GM21528 (cell line): ENCODE results near the gene CACNA1D.
"Not testable (repeated sequence)": the region's sequence is repeated elsewhere in the genome, so short reads cannot be mapped to it uniquely, and the experiment has no call there.

Experiments
- ATAC-seq: cut with Tn5 transposase; IDR thresholded peaks from one replicate; pipeline ENCODE4 v1.9.1; 2021; ENCODE audit warnings: mild to moderate bottlenecking, moderate library complexity; ENCODE audit not compliant: unreplicated experiment, low FRiP score

The CACNA1D gene

GRCh38 chr3:53570081-53570480 lies 75.7 kb downstream of the CACNA1D start:
- no peak for ATAC-seq

- no peak for ATAC-seq
Measured at GRCh38 chr3:53570709-53571108, 76.3 kb downstream of the CACNA1D start.

- ATAC-seq, result no peak
Measured at GRCh38 chr3:53571264-53571663, 76.9 kb downstream of the CACNA1D start.

GRCh38 chr3:53572184-53572583 lies 77.8 kb downstream of the CACNA1D start:
- ATAC-seq, result not testable (repeated sequence)

GRCh38 chr3:53577506-53577905 lies 83.1 kb downstream of the CACNA1D start:
- ATAC-seq, result no peak

- no peak for ATAC-seq
Measured at GRCh38 chr3:53579636-53580035, 85.2 kb downstream of the CACNA1D start.

GRCh38 chr3:53581671-53582070 lies 87.3 kb downstream of the CACNA1D start:
- ATAC-seq, result no peak

GRCh38 chr3:53583161-53583690 lies 88.8 kb downstream of the CACNA1D start:
- ATAC-seq, result no peak

GRCh38 chr3:53585049-53585448 lies 90.6 kb downstream of the CACNA1D start:
- no peak for ATAC-seq

- no peak for ATAC-seq
Measured at GRCh38 chr3:53585627-53586026, 91.2 kb downstream of the CACNA1D start.

GRCh38 chr3:53588122-53588521 lies 93.7 kb downstream of the CACNA1D start:
- no peak for ATAC-seq

GRCh38 chr3:53589201-53589600 lies 94.8 kb downstream of the CACNA1D start:
- no peak for ATAC-seq

GRCh38 chr3:53589806-53590205 lies 95.4 kb downstream of the CACNA1D start:
- no peak for ATAC-seq

GRCh38 chr3:53590606-53591005 lies 96.2 kb downstream of the CACNA1D start:
- no peak for ATAC-seq

- ATAC-seq, result no peak
Measured at GRCh38 chr3:53591646-53592045, 97.2 kb downstream of the CACNA1D start.

GRCh38 chr3:53592862-53593261 lies 98.5 kb downstream of the CACNA1D start:
- ATAC-seq, result no peak

- no peak for ATAC-seq
Measured at GRCh38 chr3:53593611-53594010, 99.2 kb downstream of the CACNA1D start.

GRCh38 chr3:53594276-53594675 lies 99.9 kb downstream of the CACNA1D start:
- ATAC-seq, result no peak

- ATAC-seq, result no peak
Measured at GRCh38 chr3:53595660-53596059, 101.2 kb downstream of the CACNA1D start.

- ATAC-seq, result no peak
Measured at GRCh38 chr3:53597136-53597915, 102.9 kb downstream of the CACNA1D start.

- no peak for ATAC-seq
Measured at GRCh38 chr3:53599771-53600170, 105.4 kb downstream of the CACNA1D start.

GRCh38 chr3:53602866-53603265 lies 108.5 kb downstream of the CACNA1D start:
- ATAC-seq, result no peak
